GM12891 (cell line): ENCODE results near the gene JAZF1.

Source experiments
- PAX5 ChIP-seq: IDR thresholded peaks from 2 replicates; pipeline ENCODE4 v1.6.1; 2011; ENCODE audit warnings: low read length, moderate library complexity, mild to moderate bottlenecking; ENCODE audit not compliant: insufficient read depth, severe bottlenecking
- POLR2A ChIP-seq: IDR thresholded peaks from 2 replicates; pipeline ENCODE4 v1.6.1; 2011; ENCODE audit warnings: low read depth, low read length, control low read depth
- POLR2AphosphoS5 ChIP-seq: IDR thresholded peaks from 2 replicates; pipeline ENCODE4 v1.6.1; 2011; ENCODE audit warnings: low read depth, low read length, control low read depth
- SPI1 ChIP-seq: IDR thresholded peaks from 2 replicates; pipeline ENCODE4 v1.6.1; 2011; ENCODE audit warnings: low read depth, low read length, control low read depth
- TAF1 ChIP-seq: IDR thresholded peaks from 2 replicates; pipeline ENCODE4 v1.6.1; 2011; ENCODE audit warnings: low read depth, low read length, control low read depth

- TF ChIP-seq PAX5 (no peak), TAF1 (no peak), SPI1 (no peak), POLR2AphosphoS5 (no peak), POLR2A (no peak)
Measured at GRCh38 chr7:28124413-28124812, 56.2 kb downstream of the JAZF1 start.
